GM21515 (cell line): Measurements from ENCODE around the gene RSPRY1.

Experiments
- ATAC-seq: cut with Tn5 transposase; IDR thresholded peaks from one replicate; pipeline ENCODE4 v1.9.1; 2021; ENCODE audit not compliant: unreplicated experiment

The RSPRY1 gene

GRCh38 chr16:57289391-57290257 is 103.5 kb downstream of the RSPRY1 start:
- no peak for ATAC-seq
